WTC11 (cell line): ENCODE results near the gene MATN3.

Experiments
- CREM ChIP-seq: sonication (generic); formaldehyde crosslinking; IDR thresholded peaks from 2 replicates; pipeline ENCODE4 v1.8.1; 2022; ENCODE audit warnings: mild to moderate bottlenecking, missing genetic modification reagents, moderate library complexity
- CTCF ChIP-seq: fragments of 200-600 bp; IDR thresholded peaks from 2 replicates; pipeline ENCODE4 v1.8.0; 2022; ENCODE audit warnings: antibody characterized with exemption
- ELF4 ChIP-seq: sonication (generic); formaldehyde crosslinking; IDR thresholded peaks from 2 replicates; pipeline ENCODE4 v1.8.1; 2022; ENCODE audit warnings: low read depth, mild to moderate bottlenecking, moderate library complexity, missing genetic modification reagents
- ESRRA ChIP-seq: sonication (generic); formaldehyde crosslinking; IDR thresholded peaks from 2 replicates; pipeline ENCODE4 v1.8.1; 2022; ENCODE audit warnings: mild to moderate bottlenecking, missing genetic modification reagents, borderline replicate concordance
- HMGXB4 ChIP-seq: sonication (generic); formaldehyde crosslinking; IDR thresholded peaks from 2 replicates; pipeline ENCODE4 v1.8.1; 2023; ENCODE audit warnings: mild to moderate bottlenecking, moderate library complexity, missing genetic modification reagents
- MAX ChIP-seq: sonication (generic); formaldehyde crosslinking; IDR thresholded peaks from 2 replicates; pipeline ENCODE4 v1.8.0; 2022; ENCODE audit warnings: mild to moderate bottlenecking, missing genetic modification reagents
- NR1H2 ChIP-seq: sonication (generic); formaldehyde crosslinking; IDR thresholded peaks from 2 replicates; pipeline ENCODE4 v1.9.0; 2021; ENCODE audit warnings: mild to moderate bottlenecking, moderate library complexity, missing genetic modification reagents
- NR3C1 ChIP-seq: sonication (generic); formaldehyde crosslinking; conservative IDR thresholded peaks from 2 replicates; pipeline ENCODE4 v1.8.1; 2023; ENCODE audit warnings: low read depth, mild to moderate bottlenecking, missing genetic modification reagents
- RORB ChIP-seq: fragments of 250-450 bp; sonication (Bioruptor Pico); IDR thresholded peaks from 2 replicates; pipeline ENCODE4 v1.9.0; 2021; ENCODE audit warnings: mild to moderate bottlenecking
- SP1 ChIP-seq: sonication (generic); formaldehyde crosslinking; conservative IDR thresholded peaks from 2 replicates; pipeline ENCODE4 v1.8.1; 2022; ENCODE audit warnings: missing genetic modification reagents
- TEAD4 ChIP-seq: sonication (generic); formaldehyde crosslinking; IDR thresholded peaks from 2 replicates; pipeline ENCODE4 v1.8.0; 2022; ENCODE audit warnings: mild to moderate bottlenecking, missing genetic modification reagents
- ZBTB43 ChIP-seq: sonication (generic); formaldehyde crosslinking; IDR thresholded peaks from 2 replicates; pipeline ENCODE4 v1.8.1; 2023; ENCODE audit warnings: mild to moderate bottlenecking, missing genetic modification reagents
- ZNF263 ChIP-seq: sonication (generic); formaldehyde crosslinking; IDR thresholded peaks from 2 replicates; pipeline ENCODE4 v1.8.1; 2022; ENCODE audit warnings: low read depth, mild to moderate bottlenecking, moderate library complexity, missing genetic modification reagents
- ZSCAN18 ChIP-seq: fragments of 250-450 bp; sonication (Bioruptor Pico); IDR thresholded peaks from 2 replicates; pipeline ENCODE4 v2.1.2; 2022; ENCODE audit warnings: mild to moderate bottlenecking, moderate library complexity

GRCh38 chr2:20052861-20053281 lies 40.4 kb upstream of the MATN3 start:
- TF ChIP-seq ELF4 (CRISPR knock-in tag) (no peak), SP1 (CRISPR knock-in tag) (no peak), ZBTB43 (CRISPR knock-in tag) (no peak), ZNF263 (CRISPR knock-in tag) (no peak), CTCF (no peak), HMGXB4 (no peak), MAX (CRISPR knock-in tag) (no peak), ESRRA (no peak), CREM (no peak), NR3C1 (CRISPR knock-in tag) (no peak), TEAD4 (CRISPR knock-in tag) (no peak), ZSCAN18 (CRISPR knock-in tag) (no peak), RORB (no peak), NR1H2 (CRISPR knock-in tag) (no peak)
